ENCODE data around the gene FBXO44.

FBXO44 gene

GRCh38 chr1:11640101-11640500 is 14.6 kb upstream of the FBXO44 start:
- DNase-seq (ENCODE audit: low spot score), result no peak

GRCh38 chr1:11640944-11641343 is 13.7 kb upstream of the FBXO44 start:
- DNase-seq (ENCODE audit: low spot score), result no peak

GRCh38 chr1:11641776-11642305 is 12.8 kb upstream of the FBXO44 start:
- no peak for DNase-seq (ENCODE audit: low spot score)

- DNase-seq (ENCODE audit: low spot score), result peak; percentile 70
Observed at GRCh38 chr1:11642418-11643017, 12.2 kb upstream of the FBXO44 start.

GRCh38 chr1:11643782-11644181 is 10.9 kb upstream of the FBXO44 start:
- DNase-seq (ENCODE audit: low spot score), result no peak

- no peak for DNase-seq (ENCODE audit: low spot score)
Observed at GRCh38 chr1:11645270-11645669, 9.4 kb upstream of the FBXO44 start.

GRCh38 chr1:11645670-11646265 is 8.9 kb upstream of the FBXO44 start:
- DNase-seq (ENCODE audit: low spot score), result peak; percentile 64

- DNase-seq (ENCODE audit: low spot score), result no peak
Observed at GRCh38 chr1:11646317-11646716, 8.4 kb upstream of the FBXO44 start.

GRCh38 chr1:11647333-11647732 is 7.3 kb upstream of the FBXO44 start:
- no peak for DNase-seq (ENCODE audit: low spot score)

GRCh38 chr1:11648039-11648438 is 6.6 kb upstream of the FBXO44 start:
- DNase-seq (ENCODE audit: low spot score), result no peak

GRCh38 chr1:11648732-11649158 is 5.9 kb upstream of the FBXO44 start:
- no peak for DNase-seq (ENCODE audit: low spot score)

- no peak for DNase-seq (ENCODE audit: low spot score)
Observed at GRCh38 chr1:11649237-11649623, 5.4 kb upstream of the FBXO44 start.

GRCh38 chr1:11649624-11650330 is 4.9 kb upstream of the FBXO44 start:
- DNase-seq (ENCODE audit: low spot score), result peak; percentile 61

GRCh38 chr1:11650331-11650991 is 4.2 kb upstream of the FBXO44 start:
- peak; percentile 83 for DNase-seq (ENCODE audit: low spot score)

GRCh38 chr1:11651017-11651416 is 3.7 kb upstream of the FBXO44 start:
- DNase-seq (ENCODE audit: low spot score), result no peak

- no peak for DNase-seq (ENCODE audit: low spot score)
Observed at GRCh38 chr1:11652203-11652780, 2.4 kb upstream of the FBXO44 start.

GRCh38 chr1:11653101-11653860 is 1.4 kb upstream of the FBXO44 start:
- peak; percentile 71 for DNase-seq (ENCODE audit: low spot score)

GRCh38 chr1:11653861-11654136 is 878 bp upstream of the FBXO44 start:
- DNase-seq (ENCODE audit: low spot score), result no peak

- no peak for DNase-seq (ENCODE audit: low spot score)
Observed at GRCh38 chr1:11654939-11655808, 497 bp downstream of the FBXO44 start.

GRCh38 chr1:11657654-11658053 is 3.0 kb downstream of the FBXO44 start:
- DNase-seq (ENCODE audit: low spot score), result no peak

- no peak for DNase-seq (ENCODE audit: low spot score)
Observed at GRCh38 chr1:11658542-11658941, 3.9 kb downstream of the FBXO44 start.
